ENCODE measurements around the gene ARHGAP6. TPM values are rescaled to one million over a fixed set of nuclear protein-coding genes. Genes with fewer than 3 reads are reported as not detected.

The ARHGAP6 gene
- total and polyA plus RNA-seq, 2 experiments from 2014 or later = 0.08 to 0.54 TPM

DNA sequence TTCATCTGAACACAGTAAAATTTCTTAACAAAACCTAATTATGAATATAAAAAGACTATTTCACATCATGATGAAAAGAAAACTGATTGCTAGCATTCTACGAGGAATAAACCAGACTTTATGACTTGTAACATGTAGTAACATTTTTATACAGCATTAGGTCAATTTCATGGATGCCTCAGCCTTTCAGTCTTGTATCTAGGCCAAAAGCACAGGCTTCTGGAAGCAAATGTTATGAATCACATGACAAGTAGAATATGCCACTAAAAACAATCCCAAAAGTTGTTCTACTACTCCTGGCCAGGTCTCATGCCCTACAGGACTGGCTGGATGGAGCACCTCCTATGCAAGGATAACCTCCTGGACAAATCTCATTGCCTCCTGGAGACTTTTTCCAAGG is 101.2 kb downstream of the ARHGAP6 start:
- Histone ChIP-seq H3K79me2 (ENCODE audit: insufficient read depth) (no peaks in the 10 kb centered on the region), H3K36me3 (ENCODE audit: low read depth) (no peaks in the 10 kb centered on the region), H3K27me3 (replicated peaks; ENCODE audit: insufficient read depth) (no peaks in the 10 kb centered on the region), H4K20me1 (ENCODE audit: insufficient read depth) (no peaks in the 10 kb centered on the region), H2AFZ (no peak overlapping the region), H3K27ac (no peak overlapping the region), H3F3A (ENCODE audit: insufficient read depth) (no peaks in the 10 kb centered on the region), H3K4me2 (ENCODE audit: unreplicated experiment) (no peak overlapping the region), H3K9me3 (ENCODE audit: low read depth) (no peaks in the 10 kb centered on the region), H3K9ac (no peak overlapping the region), H3K4me1 (ENCODE audit: insufficient read depth) (no peaks in the 10 kb centered on the region), H3K9me2 (ENCODE audit: insufficient read depth) (no peaks in the 10 kb centered on the region), H3K4me3 (no peak overlapping the region)
- 16 to 20% methylated on average over 1 of the region's 1 CpG for WGBS, 2 experiments (ENCODE audit: low coverage in 1 of 2, low lambda C conversion rate in 2 of 2, missing lambda C conversion rate in 2 of 2)
- in situ Hi-C loops (cut with MboI) = no loop called here
- no peak for TF ChIP-seq EZH2 (IDR thresholded peaks at IDR 0.05; ENCODE audit: insufficient read depth, poor library complexity, severe bottlenecking)
- TF ChIP-seq EZH2phosphoT487 (IDR thresholded peaks at IDR 0.05; ENCODE audit: insufficient read depth, low read depth) = no peak
- peak; percentile 19 for DNase-seq

DNA sequence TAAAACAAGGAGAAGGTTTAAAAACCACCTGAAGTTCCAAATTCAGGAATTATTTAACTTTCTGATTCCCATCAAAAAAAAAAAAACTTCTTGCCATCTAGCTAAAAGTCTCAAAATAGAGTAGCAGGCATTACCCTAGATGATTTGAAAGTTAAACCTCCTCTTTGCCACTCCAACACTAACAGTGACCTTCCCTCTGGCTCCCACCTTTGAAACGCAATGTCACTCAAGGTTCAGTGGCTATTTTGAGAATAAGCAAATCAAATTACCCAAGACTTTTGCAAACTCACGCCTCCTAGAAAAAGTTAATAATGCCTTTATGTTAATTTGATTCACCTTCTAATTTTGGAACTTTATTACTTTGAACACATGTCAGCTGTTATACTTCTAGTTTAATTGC is 103.2 kb downstream of the ARHGAP6 start:
- no peak overlapping the region for H3K4me2 ChIP-seq (ENCODE audit: unreplicated experiment)
- DNase-seq = no peak
- in situ Hi-C loops (cut with MboI) = no loop called here
- TF ChIP-seq EZH2 (IDR thresholded peaks at IDR 0.05; ENCODE audit: insufficient read depth, poor library complexity, severe bottlenecking) (no peak), EZH2phosphoT487 (IDR thresholded peaks at IDR 0.05; ENCODE audit: insufficient read depth, low read depth) (no peak)
- H3K9me2 ChIP-seq (ENCODE audit: insufficient read depth) = no peaks in the 10 kb centered on the region
- no peaks in the 10 kb centered on the region for H3K9me3 ChIP-seq (ENCODE audit: low read depth)
- peaks cover 6% of the 10 kb centered on the region; the same call in 1 of the 2 replicates for H3F3A ChIP-seq (ENCODE audit: insufficient read depth)
- no peak overlapping the region for H2AFZ ChIP-seq
- no peak overlapping the region for H3K4me3 ChIP-seq
- H3K27me3 ChIP-seq (replicated peaks; ENCODE audit: insufficient read depth) = no peaks in the 10 kb centered on the region
- H3K27ac ChIP-seq = no peak overlapping the region
- H3K79me2 ChIP-seq (ENCODE audit: insufficient read depth) = no peaks in the 10 kb centered on the region
- H4K20me1 ChIP-seq (ENCODE audit: insufficient read depth) = no peaks in the 10 kb centered on the region
- H3K36me3 ChIP-seq (ENCODE audit: low read depth) = no peaks in the 10 kb centered on the region
- H3K9ac ChIP-seq = no peak overlapping the region
- 93% methylated on average over 2 of the region's 2 CpGs for WGBS, 2 experiments (ENCODE audit: low coverage in 1 of 2, low lambda C conversion rate in 2 of 2, missing lambda C conversion rate in 2 of 2)
- H3K4me1 ChIP-seq (ENCODE audit: insufficient read depth) = peaks cover 3% of the 10 kb centered on the region; the same call in 1 of the 2 replicates

DNA sequence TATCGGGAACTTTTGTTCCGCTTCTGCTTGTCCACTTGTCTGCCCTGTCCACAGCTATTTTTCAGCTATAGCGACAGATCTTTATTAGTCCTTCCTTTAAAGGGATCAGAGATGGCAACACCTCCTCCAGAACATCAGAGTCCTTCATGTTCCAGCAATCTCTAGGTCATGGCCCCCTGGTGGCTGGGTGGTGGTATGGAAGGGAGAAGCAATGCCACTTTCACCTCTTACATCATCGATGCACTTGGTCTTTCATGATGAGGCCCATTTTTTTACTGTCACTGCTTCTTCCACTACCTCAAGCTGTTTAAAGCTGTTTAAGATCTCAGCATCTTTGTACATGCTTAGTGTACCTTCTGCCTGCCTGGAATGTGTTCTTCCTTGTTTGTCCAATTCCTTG is 106.7 kb downstream of the ARHGAP6 start:
- H3K9ac ChIP-seq = no peak overlapping the region
- H3K27me3 ChIP-seq (replicated peaks; ENCODE audit: insufficient read depth) = no peaks in the 10 kb centered on the region
- in situ Hi-C loops (cut with MboI) = no loop called here
- 96 to 100% methylated on average over 4 of the region's 4 CpGs for WGBS, 2 experiments (ENCODE audit: low coverage in 1 of 2, low lambda C conversion rate in 2 of 2, missing lambda C conversion rate in 2 of 2)
- no peak overlapping the region for H2AFZ ChIP-seq
- TF ChIP-seq EZH2 (IDR thresholded peaks at IDR 0.05; ENCODE audit: insufficient read depth, poor library complexity, severe bottlenecking) (no peak), EZH2phosphoT487 (IDR thresholded peaks at IDR 0.05; ENCODE audit: insufficient read depth, low read depth) (no peak)
- no peak overlapping the region for H3K4me2 ChIP-seq (ENCODE audit: unreplicated experiment)
- DNase-seq = peak; percentile 17
- H4K20me1 ChIP-seq (ENCODE audit: insufficient read depth) = no peaks in the 10 kb centered on the region
- no peaks in the 10 kb centered on the region for H3K9me2 ChIP-seq (ENCODE audit: insufficient read depth)
- no peak overlapping the region for H3K4me3 ChIP-seq
- H3F3A ChIP-seq (ENCODE audit: insufficient read depth) = peaks cover 9% of the 10 kb centered on the region; the same call in 1 of the 2 replicates
- H3K36me3 ChIP-seq (ENCODE audit: low read depth) = no peaks in the 10 kb centered on the region
- H3K4me1 ChIP-seq (ENCODE audit: insufficient read depth) = peaks cover 15% of the 10 kb centered on the region; the same call in 1 of the 2 replicates
- no peaks in the 10 kb centered on the region for H3K79me2 ChIP-seq (ENCODE audit: insufficient read depth)
- H3K9me3 ChIP-seq (ENCODE audit: low read depth) = no peaks in the 10 kb centered on the region
- no peak overlapping the region for H3K27ac ChIP-seq

DNA sequence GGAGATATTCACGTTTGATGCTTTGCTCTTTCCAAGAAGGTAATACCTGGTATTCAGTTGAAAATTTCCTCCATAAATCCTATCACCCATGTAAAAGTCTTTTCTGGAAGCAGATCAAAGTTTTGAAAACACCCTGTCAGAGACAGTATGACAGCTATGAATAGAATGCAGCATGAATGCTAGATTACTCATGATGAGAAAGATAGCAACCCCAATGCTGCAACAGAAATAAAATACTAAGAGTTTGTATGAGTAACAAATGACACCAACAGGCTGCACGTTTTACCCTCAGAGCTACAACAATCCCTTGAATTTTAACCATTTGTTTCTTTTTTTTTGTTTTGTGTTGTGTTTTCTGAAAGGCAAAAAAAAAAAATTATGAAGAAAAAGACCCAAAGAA is 108.6 kb downstream of the ARHGAP6 start:
- in situ Hi-C loops (cut with MboI) = no loop called here
- no peak overlapping the region for H2AFZ ChIP-seq
- WGBS, 2 experiments (ENCODE audit: low coverage in 1 of 2, low lambda C conversion rate in 2 of 2, missing lambda C conversion rate in 2 of 2) = 0% methylated on average over 2 of the region's 2 CpGs

More for the DNA sequence above, 108.6 kb downstream of the ARHGAP6 start:
- peaks cover 9% of the 10 kb centered on the region; the same call in 1 of the 2 replicates for H3F3A ChIP-seq (ENCODE audit: insufficient read depth)
- no peaks in the 10 kb centered on the region for H3K9me2 ChIP-seq (ENCODE audit: insufficient read depth)
- no peaks in the 10 kb centered on the region for H3K27me3 ChIP-seq (replicated peaks; ENCODE audit: insufficient read depth)
- H3K79me2 ChIP-seq (ENCODE audit: insufficient read depth) = no peaks in the 10 kb centered on the region
- H3K9me3 ChIP-seq (ENCODE audit: low read depth) = no peaks in the 10 kb centered on the region
- H3K4me1 ChIP-seq (ENCODE audit: insufficient read depth) = peaks cover 15% of the 10 kb centered on the region; the same call in 1 of the 2 replicates
- H3K4me2 ChIP-seq (ENCODE audit: unreplicated experiment) = peak overlapping the region; percentile 12
- peak; percentile 77 for DNase-seq
- no peak overlapping the region for H3K4me3 ChIP-seq
- no peak overlapping the region for H3K9ac ChIP-seq
- H3K27ac ChIP-seq = peak overlapping the region; percentile 41
- no peak for TF ChIP-seq EZH2 (IDR thresholded peaks at IDR 0.05; ENCODE audit: insufficient read depth, poor library complexity, severe bottlenecking)
- no peak for TF ChIP-seq EZH2phosphoT487 (IDR thresholded peaks at IDR 0.05; ENCODE audit: insufficient read depth, low read depth)
- no peaks in the 10 kb centered on the region for H4K20me1 ChIP-seq (ENCODE audit: insufficient read depth)
- no peaks in the 10 kb centered on the region for H3K36me3 ChIP-seq (ENCODE audit: low read depth)

Measured in GM23248 (cell line).